GM21390 (cell line): ENCODE measurements around the gene ZSWIM4.

Experiments
- ATAC-seq: cut with Tn5 transposase; IDR thresholded peaks from one replicate; pipeline ENCODE4 v1.9.1; 2021; ENCODE audit not compliant: unreplicated experiment

Gene ZSWIM4

GRCh38 chr19:13806728-13807127 is 11.5 kb downstream of the ZSWIM4 start:
- no peak for ATAC-seq

DNA sequence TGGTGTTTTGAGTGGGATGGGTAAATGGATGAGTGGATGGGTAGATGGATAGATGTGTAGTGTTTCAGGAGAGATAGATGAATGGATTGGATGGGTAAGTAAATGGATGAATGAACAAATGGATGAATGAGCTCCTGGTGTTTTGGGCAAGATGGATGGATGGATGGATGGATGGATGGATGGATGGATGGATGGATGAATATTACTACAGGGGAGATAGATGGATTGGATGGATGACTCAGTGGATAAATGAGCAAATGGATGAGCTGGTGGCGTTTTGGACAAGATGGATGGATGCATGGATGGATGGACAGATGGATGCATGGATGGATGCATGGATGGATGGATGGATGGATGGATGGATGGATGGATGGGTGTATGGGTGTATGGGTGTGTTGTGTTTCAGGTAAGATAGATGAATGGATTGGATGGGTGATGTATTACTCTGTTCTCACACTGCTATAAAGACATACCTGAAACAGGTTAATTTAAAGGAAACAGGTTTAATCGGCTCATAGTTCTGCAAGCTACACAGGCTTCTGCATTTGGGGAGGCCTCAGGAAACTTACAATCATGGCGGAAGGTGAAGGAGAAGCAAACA is 12.3 kb downstream of the ZSWIM4 start:
- ATAC-seq, result no peak

- ATAC-seq, result no peak
These were observed 13.6 kb downstream of the ZSWIM4 start for GRCh38 chr19:13808856-13809255.

GRCh38 chr19:13812544-13812943 is 17.3 kb downstream of the ZSWIM4 start:
- no peak for ATAC-seq

GRCh38 chr19:13813147-13813546 is 17.9 kb downstream of the ZSWIM4 start:
- ATAC-seq, result no peak

DNA sequence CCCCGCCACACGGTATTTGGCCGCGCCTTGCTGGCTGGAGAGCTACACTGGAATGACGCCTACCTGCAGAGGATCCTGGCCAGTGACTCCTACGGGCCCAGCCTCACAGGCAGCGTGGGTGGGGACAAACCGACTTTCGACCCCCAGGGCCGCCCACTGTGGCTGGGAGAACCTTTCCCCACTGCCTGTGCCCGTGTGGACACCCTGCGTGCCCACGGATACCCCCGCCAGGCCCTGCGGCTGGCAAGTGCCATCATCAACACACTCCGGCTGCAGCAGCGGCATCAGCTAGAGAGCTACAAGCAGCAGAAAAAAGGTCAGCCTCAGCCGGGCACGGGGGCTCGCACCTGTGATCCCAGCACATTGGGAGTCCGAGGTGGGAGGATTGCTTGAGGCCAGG is 19.3 kb downstream of the ZSWIM4 start:
- ATAC-seq, result no peak

DNA sequence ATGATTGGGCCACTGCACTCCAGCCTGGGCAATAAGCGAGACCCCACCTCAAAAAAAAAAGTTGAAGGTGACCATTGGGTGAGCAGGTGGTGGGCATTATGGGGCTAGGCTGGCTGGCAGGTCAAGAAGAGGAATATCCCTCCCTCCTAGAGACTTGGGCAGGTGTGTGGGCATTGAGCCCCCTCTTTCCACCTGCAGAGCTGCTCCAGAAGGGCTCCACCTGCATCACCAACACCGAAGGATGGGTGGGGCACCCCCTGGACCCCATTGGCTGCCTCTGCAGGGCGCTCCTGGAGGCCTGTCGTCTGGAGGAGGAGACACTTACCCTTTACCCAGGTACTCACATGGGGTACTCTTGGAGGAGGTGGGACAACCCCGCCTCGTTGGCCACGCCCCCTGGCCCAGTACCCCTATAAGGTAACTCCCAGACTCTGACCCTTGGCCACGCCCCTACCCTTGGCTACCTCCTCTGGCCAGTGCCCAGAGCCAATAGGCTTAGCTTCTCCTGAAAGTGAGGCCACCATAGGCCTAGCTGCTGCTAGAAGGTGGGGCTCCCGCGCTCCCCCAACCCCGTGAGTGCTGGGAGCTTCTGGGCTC is 21.9 kb downstream of the ZSWIM4 start:
- no peak for ATAC-seq

- no peak for ATAC-seq
These were observed 22.6 kb downstream of the ZSWIM4 start for GRCh38 chr19:13817615-13818371.

DNA sequence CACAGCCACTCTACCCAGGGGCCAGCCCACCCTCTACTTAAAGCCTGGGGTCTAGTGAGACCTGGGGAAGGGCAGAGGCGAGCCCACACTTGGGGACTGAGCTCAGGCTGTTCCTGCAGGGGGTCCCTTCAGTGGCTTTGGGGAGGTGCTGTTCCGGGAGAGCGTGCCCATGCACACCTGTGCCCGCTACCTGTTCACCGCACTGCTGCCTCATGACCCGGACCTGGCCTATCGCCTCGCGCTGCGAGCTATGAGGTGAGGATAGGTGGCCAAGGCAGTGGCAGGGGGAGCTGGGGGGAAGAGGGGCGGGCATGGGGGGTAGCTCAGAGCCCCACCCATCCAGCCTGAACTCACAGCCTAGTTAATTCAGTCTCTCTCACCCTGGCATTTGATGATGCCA is 24.0 kb downstream of the ZSWIM4 start:
- ATAC-seq, result no peak

GRCh38 chr19:13821292-13821691 is 26.0 kb downstream of the ZSWIM4 start:
- ATAC-seq, result no peak

DNA sequence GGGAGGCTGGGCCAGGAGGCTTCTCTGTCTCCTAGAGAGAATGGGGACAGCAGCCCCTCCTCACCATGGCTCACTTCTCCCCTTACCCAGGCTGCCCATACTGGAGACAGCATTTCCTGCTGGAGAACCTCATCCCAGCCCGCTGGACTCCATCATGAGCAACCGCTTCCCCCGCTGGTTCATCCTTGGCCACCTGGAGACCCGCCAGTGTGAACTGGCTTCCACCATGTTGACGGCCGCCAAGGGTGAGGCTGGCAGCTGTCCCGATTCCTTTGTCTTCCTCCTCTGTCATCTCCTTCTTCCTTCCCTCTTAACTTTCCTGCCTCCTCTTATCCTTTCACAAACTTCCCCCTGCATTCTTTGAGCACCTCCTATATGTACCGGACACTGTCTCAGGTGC is 28.0 kb downstream of the ZSWIM4 start:
- no peak for ATAC-seq

DNA sequence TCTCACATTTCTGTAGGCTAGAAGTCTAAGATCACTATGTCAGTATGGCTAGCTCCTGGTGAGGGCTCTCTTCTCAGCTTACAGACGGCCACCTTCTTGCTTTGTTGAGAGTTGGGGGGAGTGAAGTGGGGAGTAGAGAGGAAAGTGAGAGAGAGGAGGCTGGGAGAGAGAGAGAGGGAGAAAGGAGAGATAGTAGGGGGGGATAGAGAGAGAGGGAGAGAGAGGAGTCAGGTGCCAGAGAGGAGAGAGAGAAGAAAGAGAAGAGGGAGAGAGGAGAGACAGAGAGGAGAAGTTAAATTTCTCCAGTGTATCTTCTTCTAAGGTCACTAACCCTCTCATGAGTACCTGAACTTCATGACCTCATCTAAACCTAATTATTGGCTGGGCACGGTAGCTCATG is 28.7 kb downstream of the ZSWIM4 start:
- ATAC-seq, result no peak

- ATAC-seq, result no peak
These were observed 29.5 kb downstream of the ZSWIM4 start for GRCh38 chr19:13824703-13825102.

DNA sequence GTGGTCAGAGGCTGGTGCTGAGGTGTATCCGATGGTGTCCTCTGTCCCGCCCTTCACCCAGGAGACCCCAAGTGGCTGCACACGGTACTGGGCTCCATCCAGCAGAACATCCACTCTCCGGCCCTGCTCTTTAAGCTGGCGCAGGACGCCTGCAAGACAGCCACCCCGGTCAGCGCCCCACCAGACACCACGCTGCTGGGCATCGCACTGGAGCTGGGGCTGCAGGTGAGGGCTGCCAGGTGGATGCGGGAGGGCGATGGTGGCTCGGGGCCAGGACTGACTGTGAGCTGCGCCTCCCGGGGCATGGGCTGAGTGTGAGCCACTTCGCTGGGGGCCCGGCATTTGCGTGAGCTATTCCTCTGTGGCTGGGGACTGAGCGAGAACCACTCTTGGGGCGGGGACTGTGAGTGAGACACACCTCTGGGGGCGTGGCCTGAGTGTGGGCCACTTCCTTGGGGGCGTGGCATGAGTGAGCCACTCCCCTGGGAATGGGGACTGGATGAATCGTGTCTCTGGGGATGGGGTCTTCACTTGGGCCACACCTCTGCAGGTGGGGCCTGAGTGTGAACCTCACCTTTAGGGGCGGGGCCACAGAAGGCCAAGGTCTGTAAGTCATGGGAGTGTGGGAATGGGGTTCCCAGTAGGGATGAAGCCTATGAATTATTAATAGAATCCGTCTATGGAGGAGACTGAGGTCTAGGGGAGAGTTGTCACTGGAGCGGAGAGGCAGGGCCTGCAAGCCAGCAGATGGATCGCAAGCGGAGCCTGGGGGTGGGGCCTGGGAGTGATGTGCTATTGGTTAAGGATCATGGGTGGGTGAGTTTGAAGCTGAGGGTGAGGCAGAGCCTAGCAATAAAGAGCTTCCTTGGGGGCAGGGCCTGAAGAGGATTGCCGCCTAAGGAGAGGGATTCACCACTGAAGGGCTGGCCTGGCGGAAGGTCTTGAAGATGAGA is 30.5 kb downstream of the ZSWIM4 start:
- ATAC-seq, result no peak

- no peak for ATAC-seq
These were observed 31.5 kb downstream of the ZSWIM4 start for GRCh38 chr19:13826652-13827235.

- ATAC-seq, result no peak
These were observed 32.4 kb downstream of the ZSWIM4 start for GRCh38 chr19:13827656-13828055.

GRCh38 chr19:13830114-13830740 is 35.0 kb downstream of the ZSWIM4 start:
- no peak for ATAC-seq

GRCh38 chr19:13830741-13831536 is 35.7 kb downstream of the ZSWIM4 start:
- no peak for ATAC-seq

DNA sequence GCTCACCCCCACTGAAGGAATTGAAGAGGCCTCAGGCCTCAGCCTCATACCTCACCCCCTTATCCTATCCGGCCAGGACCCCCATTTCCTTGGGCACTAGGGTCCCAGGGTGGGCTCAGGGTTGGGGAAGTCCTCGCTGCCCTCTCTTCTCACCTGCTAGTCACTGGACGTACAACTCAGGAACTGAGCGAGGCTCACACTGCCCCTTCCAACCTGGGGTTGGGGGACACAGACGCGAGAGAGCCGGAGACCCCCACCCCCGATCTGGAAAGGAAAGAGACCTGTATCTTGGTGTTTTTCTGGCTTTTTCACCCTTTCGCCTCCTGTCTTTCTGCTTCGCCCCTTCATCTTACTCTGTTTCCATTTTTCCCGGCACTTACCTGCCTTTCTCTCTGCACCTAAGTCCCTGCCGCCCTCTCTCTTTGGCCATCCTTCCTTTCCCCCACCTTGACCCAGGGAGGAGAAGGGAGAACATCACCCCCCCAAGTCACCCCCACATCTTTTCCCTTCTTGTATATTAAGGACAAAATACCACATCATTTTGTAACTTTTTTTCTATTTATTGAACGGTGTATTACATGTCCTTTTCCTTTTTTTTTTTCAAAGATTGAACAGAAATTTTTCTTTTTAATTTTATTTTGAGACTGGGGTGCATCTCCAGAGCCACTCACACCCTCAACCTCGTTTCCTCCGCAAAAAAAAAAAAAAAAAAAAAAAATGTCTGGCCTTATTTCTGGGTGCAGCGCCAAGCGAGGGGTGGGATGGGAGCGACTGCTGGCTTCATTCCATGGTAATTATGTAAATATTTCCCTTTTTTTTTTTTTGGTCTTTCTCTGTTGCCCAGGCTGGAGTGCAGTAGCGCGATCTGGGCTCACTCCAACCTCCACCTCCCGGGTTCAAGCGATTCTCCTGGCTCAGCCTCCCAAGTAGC is 36.6 kb downstream of the ZSWIM4 start:
- no peak for ATAC-seq
